Endothelial cell of umbilical vein (primary cell): ENCODE measurements around the gene PRRX2. TPM values are rescaled to one million over a fixed set of nuclear protein-coding genes. Genes with fewer than 3 reads are reported as not detected.

ENCODE experiments used
- BruUV-seq: library from RNA; stranded (reverse); fragments of 400-500 nt; replicated peaks from 2 replicates; lab custom pipeline; 2021; lab: Mats Ljungman, UMichigan
- CTCF ChIA-PET: fragments of 300-600, 350-600 bp; sonication (Branson Sonifier 250); formaldehyde crosslinking; loops from one replicate; lab custom pipeline; 2021; ENCODE audit warnings: antibody characterized with exemption, inconsistent platforms; lab: Charles Lee
- POLR2A ChIA-PET: fragments of 300-600, 350-600 bp; sonication (Branson Sonifier 250); formaldehyde crosslinking; loops from one replicate; lab custom pipeline; 2021; ENCODE audit warnings: antibody characterized with exemption, inconsistent platforms; lab: Charles Lee
- DNase-seq: peaks from one replicate; pipeline ENCODE4 v3.0.0-alpha.2; 2011; ENCODE audit warnings: low read depth, low spot score
- FAIRE-seq: peaks from 2 replicates; lab custom pipeline; 2011; peaks lifted over from hg19 to GRCh38; lab: Jason Lieb, UNC
- H2AFZ ChIP-seq: 2 replicates; pipeline ENCODE4 v1.6.0; 2012; ENCODE audit warnings: low read depth, low read length, control low read depth, inconsistent platforms
- H3K27ac ChIP-seq: 2 replicates; pipeline ENCODE4 v1.5.1; 2011; ENCODE audit warnings: low read depth, mild to moderate bottlenecking, control low read depth, low read length, moderate library complexity; ENCODE audit not compliant: insufficient read depth
- H3K27me3 ChIP-seq, 2 experiments: 2 replicates each; pipeline versions ENCODE4 v1.6.0 to v1.6.1; 2011; ENCODE audit warnings: low read length in 2 of 2, mixed read lengths in 1 of 2; ENCODE audit not compliant: control insufficient read depth in 2 of 2, insufficient read depth in 2 of 2
- H3K36me3 ChIP-seq, 2 experiments: 2 replicates in 1 of 2; 3 replicates in 1 of 2; pipeline ENCODE4 v1.5.1; 2011; ENCODE audit warnings: low read length in 2 of 2, mild to moderate bottlenecking in 1 of 2, moderate library complexity in 1 of 2; ENCODE audit not compliant: control insufficient read depth in 2 of 2, insufficient read depth in 2 of 2; ENCODE audit errors: extremely low read depth in 1 of 2
- H3K4me1 ChIP-seq: 3 replicates; pipeline ENCODE4 v1.5.1; 2011; ENCODE audit warnings: mild to moderate bottlenecking, low read length; ENCODE audit not compliant: control insufficient read depth, insufficient read depth; ENCODE audit errors: extremely low read depth
- H3K4me2 ChIP-seq: 2 replicates; pipeline ENCODE4 v1.6.1; 2011; ENCODE audit warnings: low read length, control low read depth, mixed read lengths; ENCODE audit not compliant: insufficient read depth
- H3K4me3 ChIP-seq, 3 experiments: fragments of 200-600 bp in 1 of 3; sonication (generic), shearing (Covaris generic) in 1 of 3; replicated peaks in 1 of 3; 2 replicates each; pipeline ENCODE4 v1.5.1; 2011 to 2016; ENCODE audit warnings: control low read depth in 3 of 3, low read length in 3 of 3, mild to moderate bottlenecking in 2 of 3, inconsistent platforms in 1 of 3, low read depth in 1 of 3, moderate library complexity in 1 of 3; ENCODE audit not compliant: insufficient read depth in 1 of 3
- H3K79me2 ChIP-seq: 2 replicates; pipeline ENCODE4 v1.6.0; 2012; ENCODE audit warnings: low read length, inconsistent platforms; ENCODE audit not compliant: control insufficient read depth, insufficient read depth
- H3K9ac ChIP-seq: replicated peaks from 2 replicates; pipeline ENCODE3; 2011; ENCODE audit warnings: low read length, control low read depth; ENCODE audit not compliant: insufficient read depth; ENCODE audit errors: extremely low read depth
- H3K9me1 ChIP-seq: replicated peaks from 3 replicates; pipeline ENCODE4 v1.6.0; 2011; ENCODE audit warnings: mild to moderate bottlenecking, low read length; ENCODE audit not compliant: control insufficient read depth, insufficient read depth; ENCODE audit errors: extremely low read depth
- H3K9me3 ChIP-seq: replicated peaks from 2 replicates; pipeline ENCODE4 v1.5.1; 2012; ENCODE audit warnings: low read length, inconsistent platforms; ENCODE audit not compliant: control insufficient read depth, insufficient read depth
- H4K20me1 ChIP-seq: replicated peaks from 2 replicates; pipeline ENCODE3; 2011; ENCODE audit warnings: mild to moderate bottlenecking, low read length; ENCODE audit not compliant: control insufficient read depth, insufficient read depth; ENCODE audit errors: extremely low read depth
- EZH2 ChIP-seq: IDR thresholded peaks from 2 replicates; pipeline ENCODE4 v1.6.1; 2012; ENCODE audit warnings: borderline replicate concordance, low read depth, mild to moderate bottlenecking, moderate library complexity, low read length, inconsistent platforms; ENCODE audit not compliant: severe bottlenecking
- FOS ChIP-seq: IDR thresholded peaks from 2 replicates; pipeline ENCODE4 v1.6.1; 2011; ENCODE audit warnings: mild to moderate bottlenecking, low read length, moderate library complexity, borderline replicate concordance; ENCODE audit not compliant: insufficient read depth
- GATA2 ChIP-seq: IDR thresholded peaks from 2 replicates; pipeline ENCODE4 v1.7.0; 2011; ENCODE audit warnings: low read depth, mild to moderate bottlenecking, moderate library complexity, mixed read lengths, low read length; ENCODE audit not compliant: insufficient read length, insufficient read depth
- JUN ChIP-seq: IDR thresholded peaks from 2 replicates; pipeline ENCODE4 v1.6.1; 2011; ENCODE audit warnings: borderline replicate concordance, low read depth; ENCODE audit not compliant: insufficient read length, insufficient read depth
- MYC ChIP-seq: IDR thresholded peaks from one replicate; pipeline ENCODE4 v1.6.1; 2011; ENCODE audit warnings: mild to moderate bottlenecking, low read depth, low read length
- POLR2A ChIP-seq: IDR thresholded peaks from 2 replicates; pipeline ENCODE4 v1.6.1; 2012; ENCODE audit warnings: low read depth, mild to moderate bottlenecking, control low read depth, low read length
- POLR2AphosphoS5 ChIP-seq: IDR thresholded peaks from 2 replicates; pipeline ENCODE4 v1.6.1; 2012; ENCODE audit warnings: low read depth, mild to moderate bottlenecking, control low read depth, low read length, moderate library complexity; ENCODE audit not compliant: insufficient read depth
- dilution Hi-C: fragments of 300-500 bp; cut with MboI; formaldehyde crosslinking; loops from one replicate; pipeline ENCODE4 v1.15.0; 2019; ENCODE audit warnings: low sequenced_read_pairs; ENCODE audit not compliant: extremely low pct_ligation_motif_present
- intact Hi-C: fragments of 100-400 bp; cut with micrococcal nuclease; formaldehyde crosslinking; loops from one replicate; pipeline ENCODE4 v1.10.0; 2022
- polyA plus RNA-seq, 4 experiments: library from polyadenylated mRNA; depleted of rRNA in 3 of 4; stranded (reverse) in 3 of 4; unstranded in 1 of 4; fragments of >200 nt; gene quantifications; 2 replicates each; pipeline versions ENCODE4 v1.2.1 to v1.2.3, GENCODE V29; 2011 to 2012; ENCODE audit warnings: missing spikeins in 1 of 4
- total RNA-seq: library from RNA; stranded (reverse); gene quantifications from 2 replicates; pipeline ENCODE4 v1.2.3, GENCODE V29; 2021
- TF ChIP-seq, protein P1 (sequence below): IDR thresholded peaks from 2 replicates; pipeline ENCODE4 v1.6.1; 2011; ENCODE audit not compliant: insufficient read depth, insufficient read length
- TF ChIP-seq, protein P2 (sequence below), 2 donors: IDR thresholded peaks; 1 replicate in 1 of 2; 2 replicates in 1 of 2; pipeline ENCODE4 v1.5.1; 2011; ENCODE audit warnings: low read length in 2 of 2, mild to moderate bottlenecking in 2 of 2, moderate library complexity in 2 of 2, control low read depth in 1 of 2, inconsistent platforms in 1 of 2, low read depth in 1 of 2; ENCODE audit not compliant: insufficient read depth in 1 of 2; ENCODE audit errors: extremely low read depth in 1 of 2

Gene PRRX2
- total and polyA plus RNA-seq, 2 donors (not counting 3 experiments of a cell fraction or from before 2014, with no cell fraction given) = 0.19 to 0.77 TPM

DNA sequence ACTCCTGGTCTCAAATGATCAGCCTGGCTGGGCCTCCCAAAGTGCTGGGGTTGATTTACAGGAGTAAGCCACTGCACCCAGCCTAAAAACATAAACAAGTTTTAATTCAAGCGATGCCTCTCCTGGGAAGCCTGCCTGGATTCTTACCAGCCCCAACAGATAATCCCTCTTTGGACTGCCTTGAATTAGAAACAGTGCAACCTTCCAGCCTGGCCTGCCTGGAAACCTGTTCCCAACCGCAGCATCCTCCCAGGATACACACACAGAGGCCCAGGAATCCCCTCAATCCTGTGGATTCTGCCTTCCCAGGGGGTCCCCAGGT is 68.1 kb downstream of the PRRX2 start:
- H4K20me1 ChIP-seq = no peaks in the 10 kb centered on the region
- intact Hi-C loops (no loop called here), dilution Hi-C loops (no loop called here)
- H3K4me3 ChIP-seq = no peak overlapping the region
- H3K79me2 ChIP-seq = no peaks in the 10 kb centered on the region
- no peak overlapping the region for H2AFZ ChIP-seq
- H3K36me3 ChIP-seq = no peaks in the 10 kb centered on the region
- DNase-seq (no peak), FAIRE-seq (no peak)
- ChIA-PET CTCF (no interaction called here), POLR2A (no interaction called here)
- H3K9me3 ChIP-seq = no peaks in the 10 kb centered on the region
- no peak overlapping the region for H3K27ac ChIP-seq
- peaks cover 5% of the 10 kb centered on the region for H3K4me1 ChIP-seq
- TF ChIP-seq POLR2A (no peak), MYC (no peak), GATA2 (no peak), JUN (no peak), POLR2AphosphoS5 (no peak), EZH2 (no peak), FOS (no peak)
- TF ChIP-seq, protein P1, sequence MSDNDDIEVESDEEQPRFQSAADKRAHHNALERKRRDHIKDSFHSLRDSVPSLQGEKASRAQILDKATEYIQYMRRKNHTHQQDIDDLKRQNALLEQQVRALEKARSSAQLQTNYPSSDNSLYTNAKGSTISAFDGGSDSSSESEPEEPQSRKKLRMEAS = no peak
- TF ChIP-seq, protein P2, sequence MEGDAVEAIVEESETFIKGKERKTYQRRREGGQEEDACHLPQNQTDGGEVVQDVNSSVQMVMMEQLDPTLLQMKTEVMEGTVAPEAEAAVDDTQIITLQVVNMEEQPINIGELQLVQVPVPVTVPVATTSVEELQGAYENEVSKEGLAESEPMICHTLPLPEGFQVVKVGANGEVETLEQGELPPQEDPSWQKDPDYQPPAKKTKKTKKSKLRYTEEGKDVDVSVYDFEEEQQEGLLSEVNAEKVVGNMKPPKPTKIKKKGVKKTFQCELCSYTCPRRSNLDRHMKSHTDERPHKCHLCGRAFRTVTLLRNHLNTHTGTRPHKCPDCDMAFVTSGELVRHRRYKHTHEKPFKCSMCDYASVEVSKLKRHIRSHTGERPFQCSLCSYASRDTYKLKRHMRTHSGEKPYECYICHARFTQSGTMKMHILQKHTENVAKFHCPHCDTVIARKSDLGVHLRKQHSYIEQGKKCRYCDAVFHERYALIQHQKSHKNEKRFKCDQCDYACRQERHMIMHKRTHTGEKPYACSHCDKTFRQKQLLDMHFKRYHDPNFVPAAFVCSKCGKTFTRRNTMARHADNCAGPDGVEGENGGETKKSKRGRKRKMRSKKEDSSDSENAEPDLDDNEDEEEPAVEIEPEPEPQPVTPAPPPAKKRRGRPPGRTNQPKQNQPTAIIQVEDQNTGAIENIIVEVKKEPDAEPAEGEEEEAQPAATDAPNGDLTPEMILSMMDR (IDR thresholded peaks at IDR 0.05; ENCODE audit: extremely low read depth in 1 of 2, insufficient read depth in 1 of 2, low read depth in 1 of 2, low read length in 2 of 2) = no peak
- no peak overlapping the region for H3K4me2 ChIP-seq
- no peaks in the 10 kb centered on the region for H3K9me1 ChIP-seq
- H3K27me3 ChIP-seq = no peaks in the 10 kb centered on the region
- BruUV-seq = no TSS peak
- no peak overlapping the region for H3K9ac ChIP-seq
